ENCODE measurements around the gene ACTG1. TPM values are rescaled to one million over a fixed set of nuclear protein-coding genes. Genes with fewer than 3 reads are reported as not detected.
A peak's percentile ranks its signal among the peaks of the same experiment; 100 is the strongest.

The ACTG1 gene
- total RNA-seq, 1 donor from 2014 or later: 369 TPM

- no peak for ATAC-seq (ENCODE audit: poor library complexity)
- no peak for DNase-seq
- intact Hi-C loops (cut with DNase I): no loop called here
Measured at GRCh38 chr17:81477173-81477572, 35.4 kb downstream of the ACTG1 start.

- no peak for DNase-seq
- intact Hi-C loops (cut with DNase I): no loop called here
- no peak for ATAC-seq (ENCODE audit: poor library complexity)
Measured at GRCh38 chr17:81476635-81477034, 36.0 kb downstream of the ACTG1 start.

DNA sequence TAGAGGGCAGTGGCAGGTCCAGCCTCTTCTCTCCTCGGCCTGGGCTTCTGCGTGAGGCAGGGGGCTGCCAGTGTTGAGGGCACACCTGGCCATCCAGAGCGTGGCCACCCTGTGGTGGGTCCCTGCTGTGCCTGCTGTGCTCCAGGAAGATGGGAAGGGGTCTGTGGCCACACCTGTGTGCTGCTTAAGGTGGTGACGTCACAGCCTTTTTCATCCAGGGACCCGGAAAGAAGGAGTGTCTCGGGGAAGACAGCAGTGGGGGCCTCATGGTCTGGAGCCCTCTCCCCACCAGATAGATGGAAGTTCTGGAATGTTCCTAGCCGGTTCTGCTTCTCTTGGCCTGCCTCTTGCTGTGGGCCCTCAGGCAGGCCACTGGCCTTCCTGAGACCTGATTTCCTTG, 36.5 kb downstream of the ACTG1 start:
- no peak for ATAC-seq (ENCODE audit: poor library complexity)
- no peak for DNase-seq
- intact Hi-C loops (cut with DNase I): no loop called here

GRCh38 chr17:81474958-81475357, 37.6 kb downstream of the ACTG1 start:
- intact Hi-C loops (cut with DNase I): loop anchor here (5.0 kb wide), 1 partner anchor 38 kb away; no protein-coding TSS in a partner anchor
- ATAC-seq (ENCODE audit: poor library complexity): no peak
- DNase-seq: no peak

- no peak for ATAC-seq (ENCODE audit: poor library complexity)
- DNase-seq: no peak
- intact Hi-C loops (cut with DNase I): loop anchor here (5.0 kb wide), 1 partner anchor 36 kb away; no protein-coding TSS in a partner anchor
Measured at GRCh38 chr17:81473019-81473418, 39.6 kb downstream of the ACTG1 start.

DNA sequence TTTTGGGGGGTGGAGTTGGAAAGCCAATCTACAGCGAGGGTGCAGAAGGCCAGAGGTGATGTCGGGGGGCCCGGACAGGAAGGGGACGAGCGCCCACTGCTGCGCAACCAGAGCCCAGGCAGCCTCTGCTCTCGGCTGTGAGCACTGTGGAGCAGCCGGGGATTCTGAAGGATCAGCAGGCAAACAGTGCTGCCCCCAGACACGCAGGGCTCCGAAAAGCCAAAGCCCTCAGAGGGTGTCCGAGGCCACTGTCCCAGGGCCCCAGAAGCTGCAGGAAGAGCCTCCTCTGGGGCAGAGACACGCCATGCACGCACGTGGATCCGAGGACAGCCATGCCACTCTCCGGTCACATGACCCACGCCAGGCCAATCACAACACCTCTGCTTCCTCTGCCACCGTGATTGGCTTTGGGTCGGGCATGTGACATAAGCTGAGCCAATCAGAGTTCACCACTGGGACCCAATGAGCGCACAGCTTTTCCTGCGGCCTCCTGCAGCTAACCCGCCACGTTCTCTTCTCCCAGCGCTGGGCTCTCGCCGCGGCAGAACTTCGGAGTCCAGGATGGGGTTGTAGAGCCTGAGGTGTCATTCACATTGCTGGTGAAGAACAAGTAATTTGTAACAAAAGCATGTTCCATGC, 40.7 kb downstream of the ACTG1 start:
- no peak for DNase-seq
- intact Hi-C loops (cut with DNase I): loop anchor here (5.0 kb wide), 1 partner anchor 35 kb away; no protein-coding TSS in a partner anchor
- ATAC-seq (ENCODE audit: poor library complexity): peak; percentile 31

- ATAC-seq (ENCODE audit: poor library complexity): no peak
- no peak for DNase-seq
- intact Hi-C loops (cut with DNase I): loop anchor here (5.0 kb wide), 1 partner anchor 34 kb away; no protein-coding TSS in a partner anchor
Measured at GRCh38 chr17:81470944-81471817, 41.4 kb downstream of the ACTG1 start.

GRCh38 chr17:81470270-81470943, 42.2 kb downstream of the ACTG1 start:
- intact Hi-C loops (cut with DNase I): loop anchor here (5.0 kb wide), 1 partner anchor 33 kb away; no protein-coding TSS in a partner anchor
- peak; percentile 48 for ATAC-seq (ENCODE audit: poor library complexity)
- DNase-seq: no peak

DNA sequence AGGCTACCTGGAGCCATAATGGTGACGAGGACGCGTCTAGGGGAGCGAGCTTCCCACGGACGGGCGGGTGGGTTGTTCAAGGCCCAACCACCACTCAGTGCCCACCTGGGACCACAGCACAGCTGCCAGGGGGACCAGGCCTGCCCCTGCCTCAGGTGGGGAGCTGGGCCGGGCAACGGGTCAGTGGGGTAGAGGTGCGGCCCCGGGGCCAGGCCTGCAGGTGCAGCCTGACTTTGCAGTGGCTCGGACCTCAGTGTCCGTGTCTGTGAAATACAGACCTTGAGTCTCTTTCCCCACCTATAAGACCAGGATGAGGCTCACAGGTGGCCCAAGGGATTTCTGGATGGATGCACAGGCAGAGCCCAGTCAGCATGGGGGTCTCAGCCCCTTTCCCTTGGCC, 43.3 kb downstream of the ACTG1 start:
- intact Hi-C loops (cut with DNase I): no loop called here
- ATAC-seq (ENCODE audit: poor library complexity) (no peak), DNase-seq (no peak)

GRCh38 chr17:81468770-81469121, 43.9 kb downstream of the ACTG1 start:
- intact Hi-C loops (cut with DNase I): no loop called here
- no peak for ATAC-seq (ENCODE audit: poor library complexity)

DNA sequence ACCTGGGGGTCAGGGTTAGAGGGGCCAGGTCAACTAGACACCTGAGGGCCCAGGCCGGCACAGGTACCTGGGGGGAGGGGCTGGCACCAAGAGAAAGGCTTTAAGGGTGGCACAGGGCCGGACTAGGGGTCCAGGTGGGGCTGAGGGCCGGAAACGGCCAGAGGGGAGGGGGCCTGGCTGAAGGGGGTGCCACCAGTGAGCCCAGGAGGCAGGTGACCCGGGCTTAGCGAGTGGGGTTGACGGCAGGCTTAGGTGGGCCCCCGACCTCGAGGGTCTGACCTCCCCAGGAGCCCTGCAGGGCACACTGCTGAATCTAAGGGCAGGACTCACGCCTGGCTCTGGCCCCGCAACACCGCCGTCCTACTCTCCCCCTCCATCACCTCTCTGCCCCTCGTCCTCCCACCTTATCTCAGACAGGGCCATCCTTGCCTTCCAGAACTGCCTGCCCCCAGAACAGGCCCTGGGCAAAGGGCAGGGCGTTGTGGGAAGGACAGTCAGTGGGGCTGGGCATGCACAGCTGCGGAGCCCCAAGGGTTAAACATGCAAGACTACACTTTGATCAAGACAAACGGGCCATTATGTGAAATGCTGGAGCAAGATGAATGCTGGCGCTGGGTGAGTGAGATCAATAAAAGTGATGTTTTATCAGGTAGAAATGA, 44.4 kb downstream of the ACTG1 start:
- ATAC-seq (ENCODE audit: poor library complexity) (no peak), DNase-seq (no peak)
- intact Hi-C loops (cut with DNase I): no loop called here

More at GRCh38 chr17:81468770-81469121, 43.9 kb downstream of the ACTG1 start:
- DNase-seq: no peak

DNA sequence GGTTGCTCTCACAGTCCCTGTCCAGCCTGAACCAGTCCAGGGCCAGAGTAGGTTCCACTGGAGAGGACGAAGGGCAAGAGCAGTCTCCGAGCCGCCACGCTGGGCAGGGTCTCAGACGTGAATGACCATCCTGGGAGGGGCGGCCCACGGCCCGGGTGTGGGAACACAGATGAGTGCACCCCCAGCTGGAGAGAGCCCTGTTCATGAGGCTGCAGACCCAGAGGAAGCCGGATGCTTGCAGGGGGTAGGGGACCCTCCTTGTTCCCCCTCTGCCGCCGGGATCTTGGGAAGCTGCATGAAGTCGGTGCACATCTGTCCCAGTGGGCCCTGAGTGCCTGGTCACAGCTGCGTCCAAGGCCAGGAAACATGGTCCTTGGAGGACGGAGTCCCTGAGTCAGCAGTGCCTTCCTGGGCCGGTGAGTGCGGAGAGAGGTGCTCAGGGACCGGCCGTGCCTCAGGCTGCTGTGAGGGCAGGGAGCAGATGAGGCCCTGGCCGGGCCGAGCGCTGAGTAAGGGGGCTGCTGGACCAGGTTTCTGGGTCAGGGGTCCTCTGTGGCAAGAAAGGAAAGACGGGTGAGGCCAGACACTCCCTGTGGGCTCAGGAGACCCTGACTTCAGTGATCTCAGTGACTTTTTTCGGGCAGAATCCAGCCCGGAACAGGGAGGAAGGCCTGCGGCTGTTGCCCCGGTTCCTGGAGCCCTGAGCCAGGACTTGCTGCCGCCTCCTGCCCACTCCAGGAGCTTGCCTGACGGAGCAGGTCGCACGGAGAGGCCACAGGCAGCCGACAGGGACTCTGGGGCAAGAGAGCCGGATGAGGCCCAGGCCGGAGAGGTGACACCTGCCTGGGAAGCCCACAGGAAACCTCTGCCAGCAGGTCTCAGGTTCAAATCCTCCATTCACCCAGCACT, 45.8 kb downstream of the ACTG1 start:
- ATAC-seq (ENCODE audit: poor library complexity) (no peak), DNase-seq (no peak)
- intact Hi-C loops (cut with DNase I): no loop called here

- no peak for ATAC-seq (ENCODE audit: poor library complexity)
- no peak for DNase-seq
- intact Hi-C loops (cut with DNase I): no loop called here
Measured at GRCh38 chr17:81465910-81466309, 46.7 kb downstream of the ACTG1 start.

- no peak for ATAC-seq (ENCODE audit: poor library complexity)
- DNase-seq: no peak
- intact Hi-C loops (cut with DNase I): no loop called here
Measured at GRCh38 chr17:81464586-81464985, 48.0 kb downstream of the ACTG1 start.

DNA sequence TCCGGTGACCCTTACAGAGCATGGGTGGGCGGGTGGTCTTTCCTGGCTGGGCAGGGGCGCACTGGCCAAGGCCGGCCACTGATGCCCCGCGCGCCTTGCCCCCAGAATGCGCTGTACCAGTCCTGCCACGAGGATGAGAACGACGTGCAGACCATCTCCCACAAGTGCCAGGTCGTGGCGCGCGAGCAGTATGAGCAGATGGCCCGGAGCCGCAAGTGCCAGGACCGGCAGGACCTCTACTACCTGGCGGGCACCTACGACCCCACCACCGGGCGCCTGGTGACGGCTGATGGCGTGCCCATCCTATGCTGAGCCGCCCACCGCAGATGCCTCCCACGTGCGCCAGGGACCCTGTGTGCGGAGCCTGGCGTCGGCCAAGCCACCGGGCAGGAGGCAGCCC, 49.1 kb downstream of the ACTG1 start:
- intact Hi-C loops (cut with DNase I): no loop called here
- ATAC-seq (ENCODE audit: poor library complexity): no peak

GRCh38 chr17:81462506-81463125, 50.0 kb downstream of the ACTG1 start:
- ATAC-seq (ENCODE audit: poor library complexity) (no peak), DNase-seq (no peak)
- intact Hi-C loops (cut with DNase I): no loop called here

More for the DNA sequence above, 49.1 kb downstream of the ACTG1 start:
- no peak for DNase-seq
